ENCODE results near the gene PRPS1. TPM values are rescaled to one million over a fixed set of nuclear protein-coding genes. Genes with fewer than 3 reads are reported as not detected.

PRPS1 gene
- total and polyA plus RNA-seq, 9 of the 15 experiments (the other 6 are each of a cell fraction or from before 2014, with no cell fraction given): 47.8 to 175 (median 79.6) TPM

DNA sequence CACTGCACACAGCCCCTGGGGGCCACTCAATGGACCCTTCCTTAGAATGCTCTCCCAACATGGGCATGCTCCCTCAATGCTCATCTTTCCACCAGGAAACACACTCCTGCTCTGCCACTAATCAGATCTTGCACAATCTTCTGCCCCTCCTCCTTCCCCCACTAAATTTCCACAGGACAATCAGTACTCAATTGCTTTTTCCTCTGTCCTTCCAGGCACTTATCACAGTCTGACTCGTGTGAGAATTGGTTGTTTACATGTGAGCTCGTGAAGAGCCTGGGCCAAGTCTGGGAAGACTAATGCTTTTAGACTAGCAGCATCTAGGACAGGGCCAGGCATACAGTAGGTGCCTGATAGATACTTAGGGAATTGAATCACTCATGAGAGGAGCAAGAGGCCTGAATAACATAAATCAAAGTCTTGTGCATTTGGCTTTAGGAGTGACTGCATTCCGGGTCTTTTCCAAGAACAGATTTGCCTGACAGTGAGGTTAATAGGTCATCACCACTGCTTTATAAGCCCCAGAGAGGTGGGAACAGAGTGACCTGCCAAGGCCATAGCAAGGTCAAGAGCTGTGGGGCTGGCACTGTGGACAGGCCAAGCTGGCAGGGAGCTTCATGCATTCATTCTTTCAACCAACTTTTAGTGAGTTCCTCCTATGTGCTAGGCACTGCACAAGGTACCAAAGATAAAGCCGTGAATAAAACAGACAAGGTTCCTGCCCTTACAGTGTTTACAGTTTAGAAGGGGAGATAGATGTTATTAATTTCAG is 55.0 kb downstream of the PRPS1 start:
- Histone ChIP-seq H3K4me1 (replicated peaks in 1 of 2; ENCODE audit: control insufficient read depth in 2 of 2, insufficient read depth in 2 of 2, low read length in 2 of 2) (peaks cover 2 to 17% of the 10 kb centered on the region in 2 experiments; a peak in 3 of 5 replicates), H2AFZ (ENCODE audit: low read depth, low read length) (no peak overlapping the region), H3K4me3 (no peak overlapping the region), H3K36me3 (ENCODE audit: control insufficient read depth, insufficient read depth, low read length) (no peaks in the 10 kb centered on the region), H3K4me2 (ENCODE audit: insufficient read depth, low read length) (no peak overlapping the region), H3K9ac (ENCODE audit: insufficient read depth in 1 of 2, low read depth in 2 of 2, low read length in 2 of 2) (no peak overlapping the region), H3K27ac (ENCODE audit: extremely low read depth, low read depth, low read length) (no peak overlapping the region), H3K9me3 (replicated peaks; ENCODE audit: control insufficient read depth, insufficient read depth, low read depth, low read length) (no peaks in the 10 kb centered on the region), H3K27me3 (ENCODE audit: control insufficient read depth in 2 of 2, insufficient read depth in 2 of 2, low read length in 2 of 2) (no peaks in the 10 kb centered on the region), H3K79me2 (ENCODE audit: control insufficient read depth, insufficient read depth, low read length) (no peaks in the 10 kb centered on the region), H4K20me1 (replicated peaks; ENCODE audit: control insufficient read depth, insufficient read depth, low read length) (no peaks in the 10 kb centered on the region), H3K9me1 (ENCODE audit: control insufficient read depth, insufficient read depth, low read length) (no peaks in the 10 kb centered on the region)
- ATAC-seq: no peak
- WGBS (ENCODE audit: insufficient coverage, low coverage, missing lambda C conversion rate): 21% methylated on average over 4 of the region's 4 CpGs
- FAIRE-seq: no peak
- DNase-seq (ENCODE audit: extremely low read depth in 1 of 4, low spot score in 3 of 4): no peak
- POLR2A ChIA-PET: no interaction called here
- in situ Hi-C loops (cut with MboI): no loop called here
- intact Hi-C loops (cut with micrococcal nuclease): no loop called here
- CTCF ChIA-PET (ENCODE audit: low intra/inter-chr PET ratio): no interaction called here
- no TSS peak for BruUV-seq (replicated peaks)
- TF ChIP-seq SOX6 (IDR thresholded peaks at IDR 0.05): 0 out of 2 replicates have a peak, but pooled peaks have one; percentile 46
- TF ChIP-seq MYC (IDR thresholded peaks at IDR 0.05; ENCODE audit: low read depth, low read length): 0 out of 2 replicates have a peak, but pooled peaks have one; percentile 20
- TF ChIP-seq MYC (CRISPR knock-in tag; IDR thresholded peaks at IDR 0.05; ENCODE audit: borderline replicate concordance, low read depth): no peak
- peak in 1 of 2 experiments; percentile 17; a peak in 1 of 4 replicates for TF ChIP-seq KDM1A (IDR thresholded peaks at IDR 0.05)
- no peak for TF ChIP-seq ETV5 (CRISPR knock-in tag; IDR thresholded peaks at IDR 0.05; ENCODE audit: low read depth)
- TF ChIP-seq JUND (IDR thresholded peaks at IDR 0.05; ENCODE audit: borderline replicate concordance, low read depth, low read length): peak; percentile 2; the same call in 1 of the 2 replicates
- no peak for TF ChIP-seq JUND (tag; IDR thresholded peaks at IDR 0.05; ENCODE audit: borderline replicate concordance, low read depth, low read length)
- TF ChIP-seq VEZF1 (CRISPR knock-in tag; IDR thresholded peaks at IDR 0.05): peak; percentile 83
- TF ChIP-seq CHAMP1 (IDR thresholded peaks at IDR 0.05): no peak
- no peak for TF ChIP-seq ARID2 (IDR thresholded peaks at IDR 0.05)
- TF ChIP-seq, protein P1, sequence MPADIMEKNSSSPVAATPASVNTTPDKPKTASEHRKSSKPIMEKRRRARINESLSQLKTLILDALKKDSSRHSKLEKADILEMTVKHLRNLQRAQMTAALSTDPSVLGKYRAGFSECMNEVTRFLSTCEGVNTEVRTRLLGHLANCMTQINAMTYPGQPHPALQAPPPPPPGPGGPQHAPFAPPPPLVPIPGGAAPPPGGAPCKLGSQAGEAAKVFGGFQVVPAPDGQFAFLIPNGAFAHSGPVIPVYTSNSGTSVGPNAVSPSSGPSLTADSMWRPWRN (IDR thresholded peaks at IDR 0.05; ENCODE audit: low read depth): peak; percentile 63; the same call in 1 of the 2 replicates
- no peak for TF ChIP-seq HNRNPL (IDR thresholded peaks at IDR 0.05; ENCODE audit: low read depth, low read length)
- TF ChIP-seq MNT (conservative IDR thresholded peaks at IDR 0.05): 0 out of 4 replicates have a peak, but pooled peaks of 1 of the 2 experiments have one; percentile 14
- peak; percentile 92 for TF ChIP-seq CEBPB (tag; IDR thresholded peaks at IDR 0.05)
- TF ChIP-seq CEBPG (CRISPR knock-in tag; IDR thresholded peaks at IDR 0.05): no peak
- TF ChIP-seq CEBPG (tag; conservative IDR thresholded peaks at IDR 0.05 in 1 of 2, IDR thresholded peaks at IDR 0.05 in 1 of 2): peak; percentile 76 to 80
